ENCODE measurements around the gene SNX33.

DNA sequence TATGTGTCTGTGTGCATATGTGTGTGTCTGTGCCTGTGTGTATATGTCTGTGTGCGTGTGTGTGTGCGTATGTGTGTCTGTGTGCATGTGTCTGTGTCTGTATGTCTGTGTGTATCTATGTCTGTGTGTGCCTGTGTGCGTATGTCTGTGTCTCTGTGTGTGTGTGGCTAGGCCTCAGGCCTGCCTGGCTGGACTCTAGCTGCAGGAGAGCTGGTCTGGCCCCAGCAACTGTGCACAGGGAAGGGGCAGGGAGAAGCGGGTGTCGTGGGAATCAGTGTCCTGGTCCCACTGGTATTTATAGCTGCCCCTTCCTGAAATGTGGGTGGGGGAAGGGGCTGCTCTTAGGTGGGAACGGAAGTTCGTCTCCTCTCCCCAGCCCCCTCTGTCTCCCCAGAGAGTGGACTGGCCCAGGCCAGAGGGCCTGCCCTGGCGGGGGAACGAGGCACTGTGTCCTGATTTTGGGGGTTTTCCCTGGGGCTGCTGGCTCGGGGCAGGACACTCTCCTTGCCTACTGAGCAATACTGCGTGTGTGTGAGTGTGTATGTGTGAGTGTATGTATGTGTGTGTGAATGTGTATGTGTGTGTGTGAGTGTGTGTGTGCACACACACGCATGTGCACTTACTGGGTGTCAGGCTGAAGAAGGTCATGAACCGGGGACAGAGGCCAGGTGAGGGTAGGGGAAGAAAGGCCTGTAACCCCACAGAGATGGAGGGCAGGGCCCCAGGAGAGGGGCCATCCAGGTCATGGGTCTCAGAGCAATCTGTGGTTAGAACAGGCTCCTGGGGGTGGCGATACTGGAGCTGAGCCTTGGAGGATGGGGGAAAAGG, 58.4 kb downstream of the SNX33 start:
- TF ChIP-seq, protein P1, sequence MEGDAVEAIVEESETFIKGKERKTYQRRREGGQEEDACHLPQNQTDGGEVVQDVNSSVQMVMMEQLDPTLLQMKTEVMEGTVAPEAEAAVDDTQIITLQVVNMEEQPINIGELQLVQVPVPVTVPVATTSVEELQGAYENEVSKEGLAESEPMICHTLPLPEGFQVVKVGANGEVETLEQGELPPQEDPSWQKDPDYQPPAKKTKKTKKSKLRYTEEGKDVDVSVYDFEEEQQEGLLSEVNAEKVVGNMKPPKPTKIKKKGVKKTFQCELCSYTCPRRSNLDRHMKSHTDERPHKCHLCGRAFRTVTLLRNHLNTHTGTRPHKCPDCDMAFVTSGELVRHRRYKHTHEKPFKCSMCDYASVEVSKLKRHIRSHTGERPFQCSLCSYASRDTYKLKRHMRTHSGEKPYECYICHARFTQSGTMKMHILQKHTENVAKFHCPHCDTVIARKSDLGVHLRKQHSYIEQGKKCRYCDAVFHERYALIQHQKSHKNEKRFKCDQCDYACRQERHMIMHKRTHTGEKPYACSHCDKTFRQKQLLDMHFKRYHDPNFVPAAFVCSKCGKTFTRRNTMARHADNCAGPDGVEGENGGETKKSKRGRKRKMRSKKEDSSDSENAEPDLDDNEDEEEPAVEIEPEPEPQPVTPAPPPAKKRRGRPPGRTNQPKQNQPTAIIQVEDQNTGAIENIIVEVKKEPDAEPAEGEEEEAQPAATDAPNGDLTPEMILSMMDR (IDR thresholded peaks at IDR 0.05; ENCODE audit: insufficient read depth, low read length, poor library complexity, severe bottlenecking), result no peak
- TF ChIP-seq EZH2phosphoT487 (conservative IDR thresholded peaks at IDR 0.05; ENCODE audit: low read length), result no peak

All from SU-DHL-6 (cell line).